NCI-H128 (cell line): ENCODE data around the gene RARB.

Experiments used
- DNase-seq: peaks from one replicate; lab custom pipeline; 2025; ENCODE audit not compliant: unreplicated experiment; lab: John Stamatoyannopoulos, UW

RARB gene

GRCh38 chr3:25503898-25504301 is 75.8 kb downstream of the RARB start:
- no peak for DNase-seq

GRCh38 chr3:25505581-25505980 is 77.5 kb downstream of the RARB start:
- DNase-seq: no peak

GRCh38 chr3:25507811-25508210 is 79.7 kb downstream of the RARB start:
- no peak for DNase-seq

GRCh38 chr3:25508433-25508832 is 80.4 kb downstream of the RARB start:
- no peak for DNase-seq

- DNase-seq: no peak
Observed at GRCh38 chr3:25508901-25509300, 80.8 kb downstream of the RARB start.

- DNase-seq: no peak
Observed at GRCh38 chr3:25510797-25511196, 82.7 kb downstream of the RARB start.

GRCh38 chr3:25511972-25512721 is 84.1 kb downstream of the RARB start:
- DNase-seq: no peak

- no peak for DNase-seq
Observed at GRCh38 chr3:25513642-25514266, 85.7 kb downstream of the RARB start.

- no peak for DNase-seq
Observed at GRCh38 chr3:25515171-25515570, 87.1 kb downstream of the RARB start.

- no peak for DNase-seq
Observed at GRCh38 chr3:25520926-25521559, 93.0 kb downstream of the RARB start.

GRCh38 chr3:25527336-25527735 is 99.3 kb downstream of the RARB start:
- no peak for DNase-seq

- DNase-seq: no peak
Observed at GRCh38 chr3:25527801-25528200, 99.7 kb downstream of the RARB start.

GRCh38 chr3:25531971-25532370 is 103.9 kb downstream of the RARB start:
- DNase-seq: no peak

GRCh38 chr3:25532431-25533162 is 104.5 kb downstream of the RARB start:
- DNase-seq: no peak

GRCh38 chr3:25533399-25533798 is 105.3 kb downstream of the RARB start:
- no peak for DNase-seq

- no peak for DNase-seq
Observed at GRCh38 chr3:25534007-25534406, 105.9 kb downstream of the RARB start.

GRCh38 chr3:25536521-25537391 is 108.7 kb downstream of the RARB start:
- no peak for DNase-seq

GRCh38 chr3:25537516-25537915 is 109.5 kb downstream of the RARB start:
- no peak for DNase-seq

GRCh38 chr3:25540273-25540672 is 112.2 kb downstream of the RARB start:
- no peak for DNase-seq

GRCh38 chr3:25542492-25543039 is 114.5 kb downstream of the RARB start:
- DNase-seq: no peak
